Activated gamma-delta T cell (primary cell): ENCODE data around the gene JUND.

ENCODE experiments used
- DNase-seq: peaks from one replicate; lab custom pipeline; 2025; lab: John Stamatoyannopoulos, UW

Gene JUND

DNA sequence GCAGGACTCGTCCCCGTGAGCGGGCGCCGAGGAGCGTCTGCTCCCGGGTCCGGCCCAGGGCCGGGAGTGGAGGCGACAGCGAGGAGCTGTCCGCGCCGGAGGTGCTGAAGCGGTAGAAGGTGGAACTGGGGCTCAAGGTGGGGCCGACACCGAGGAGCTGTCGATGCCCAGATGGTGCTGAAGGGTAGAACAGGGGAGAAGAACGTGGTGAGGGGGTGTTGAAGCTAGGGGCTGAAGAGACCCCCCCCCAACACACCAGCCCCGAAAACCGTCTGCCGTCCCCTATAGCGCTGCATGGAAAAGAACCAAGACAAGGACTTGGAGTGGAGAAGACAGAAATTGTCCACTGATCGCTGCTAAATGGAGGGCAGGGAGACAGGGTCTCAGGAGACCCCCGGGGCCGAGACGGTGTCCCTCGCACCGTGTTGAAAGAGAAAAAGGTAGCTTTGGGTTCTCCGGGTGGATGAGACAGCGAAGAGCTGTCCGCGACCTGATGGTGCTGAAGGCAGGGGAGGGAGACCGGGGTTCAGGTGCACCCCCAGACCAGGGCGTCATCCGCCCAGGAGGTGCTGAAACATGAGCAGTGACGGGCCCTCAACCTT is 48.1 kb downstream of the JUND start:
- no peak for DNase-seq

DNA sequence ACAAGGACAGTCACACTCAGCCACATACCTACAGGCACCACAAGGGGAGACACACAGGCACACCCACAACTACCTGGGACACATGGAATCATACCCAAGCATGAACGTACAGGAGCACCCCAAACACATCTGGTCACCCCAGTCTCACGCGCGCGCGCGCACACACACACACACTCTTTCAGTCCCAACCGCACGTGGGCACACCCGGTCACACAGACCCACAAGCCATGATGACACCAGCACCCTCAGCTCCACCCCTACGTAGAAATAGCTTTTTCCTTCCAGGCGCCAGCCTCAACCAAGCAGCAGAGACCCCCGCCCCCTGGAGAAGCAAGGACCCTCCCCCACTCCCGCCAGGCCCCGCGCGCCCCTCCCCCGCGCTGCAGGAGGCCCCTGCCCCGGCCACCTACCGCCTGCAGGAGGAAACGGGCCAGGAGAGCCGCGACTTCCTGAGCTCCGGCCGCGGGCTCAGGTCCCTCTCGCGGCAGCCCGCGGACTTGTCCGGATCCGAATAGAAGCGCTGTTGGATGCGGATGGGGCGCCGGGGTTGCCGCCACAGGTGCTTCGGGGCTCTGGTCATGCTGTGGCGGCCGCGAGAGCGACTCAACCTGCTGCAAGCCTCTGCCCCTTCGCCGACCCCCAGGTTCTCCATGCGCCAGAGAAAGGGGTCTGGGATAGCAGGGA is 48.7 kb downstream of the JUND start:
- no peak for DNase-seq

DNA sequence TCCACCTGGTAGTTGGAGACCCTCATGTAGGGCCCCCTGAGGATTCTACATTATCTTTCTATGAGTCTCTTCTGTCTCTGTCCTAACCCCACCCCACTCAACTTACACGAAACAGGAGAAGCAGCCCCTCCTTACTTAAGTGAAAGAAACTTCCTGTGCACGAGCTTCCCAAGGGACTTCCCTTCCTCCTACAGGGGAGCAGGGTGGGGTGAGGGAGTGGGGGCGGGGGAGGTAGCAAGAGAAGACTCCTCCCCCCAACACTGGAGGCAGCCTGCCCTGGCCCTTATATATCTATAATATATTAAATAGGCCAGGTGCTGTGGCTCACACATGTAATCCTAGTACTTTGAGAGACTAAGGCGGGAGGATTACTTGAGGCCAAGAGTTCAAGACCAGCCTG is 49.6 kb downstream of the JUND start:
- no peak for DNase-seq

DNA sequence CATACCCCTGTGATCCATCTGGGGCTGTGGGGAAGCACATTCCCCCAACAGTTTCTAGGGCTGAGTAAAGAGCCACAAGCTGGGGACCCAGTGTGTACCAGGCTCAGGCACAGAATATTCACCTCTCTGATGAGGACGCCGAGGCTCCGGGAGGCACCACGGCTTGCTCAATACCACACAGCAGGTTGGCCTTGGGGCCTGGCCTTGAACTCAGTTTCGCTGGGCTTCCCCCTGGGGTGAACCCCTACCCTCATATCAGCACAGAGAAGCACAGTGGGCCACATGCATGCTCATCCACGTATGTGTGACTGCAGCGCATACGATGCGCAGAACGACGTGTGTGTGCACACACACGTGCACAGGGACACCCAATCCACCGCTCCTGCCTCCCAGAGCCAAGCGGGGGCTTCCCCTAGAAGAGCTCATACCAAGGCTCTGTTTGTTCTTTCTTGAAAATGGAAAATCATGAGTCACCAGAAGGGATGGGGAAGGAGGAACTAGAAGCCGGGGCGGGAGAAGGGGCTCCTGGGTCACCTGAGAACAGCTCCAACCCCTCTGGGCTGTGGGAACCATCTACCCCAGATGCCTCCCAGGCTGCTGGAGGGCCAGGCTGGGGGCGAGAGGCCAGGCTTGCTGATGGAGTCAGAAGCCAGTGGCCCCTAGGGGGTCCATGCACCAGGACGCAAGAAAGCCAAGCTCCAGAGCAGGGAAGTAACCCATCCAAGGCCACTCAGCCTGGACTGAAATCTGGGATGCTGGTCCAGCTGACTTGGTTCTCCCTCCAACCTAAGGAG is 50.3 kb downstream of the JUND start:
- DNase-seq = no peak

DNA sequence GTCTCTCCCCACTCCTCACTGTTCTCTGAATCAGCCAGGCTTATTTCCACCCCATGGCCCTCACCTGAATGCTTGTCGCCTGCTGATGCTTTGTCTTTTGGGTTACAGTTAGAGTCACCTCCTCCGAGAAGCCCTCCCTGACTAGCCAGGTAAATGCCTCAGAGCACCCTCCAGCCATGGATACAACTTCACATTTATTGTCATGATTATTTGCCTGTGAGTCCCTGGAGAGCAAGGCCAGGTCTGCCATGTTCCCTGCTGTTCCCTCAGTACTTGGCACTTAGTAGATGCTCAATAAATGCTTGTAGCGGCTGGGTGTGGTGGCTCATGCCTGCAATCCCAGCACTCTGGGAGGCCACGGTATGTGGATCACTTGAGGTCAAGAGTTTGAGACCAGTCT is 51.5 kb downstream of the JUND start:
- DNase-seq = no peak
